NCI-H1436 treated with DMSO at 0.1 percent for 48 hours (cell line): ENCODE measurements around the gene MEIOB.
"Not testable (repeated sequence)": the region's sequence is repeated elsewhere in the genome, so short reads cannot be mapped to it uniquely, and the experiment has no call there.

ENCODE experiments used
- DNase-seq: peaks from one replicate; lab custom pipeline; 2025; lab: John Stamatoyannopoulos, UW

MEIOB gene

DNA sequence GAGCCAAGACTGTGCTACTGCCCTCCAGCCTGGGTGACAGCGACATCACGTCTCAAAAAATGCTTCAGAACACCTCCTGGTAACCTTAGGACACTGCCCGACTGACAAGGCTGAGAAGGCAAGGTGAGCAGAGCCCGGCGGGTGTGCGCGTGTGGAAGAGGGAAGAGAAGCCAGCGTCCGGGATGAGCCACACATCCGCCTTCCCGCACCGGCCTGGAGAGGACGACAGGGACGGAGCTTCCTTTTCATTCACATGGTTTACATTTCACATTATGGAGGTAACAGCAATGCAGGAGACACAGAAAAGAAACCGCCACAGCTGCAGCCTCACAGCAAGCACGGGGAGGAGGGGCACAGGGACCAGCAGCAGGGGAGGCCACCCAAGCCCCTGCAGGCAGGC lies 61.9 kb downstream of the MEIOB start:
- DNase-seq = no peak

DNA sequence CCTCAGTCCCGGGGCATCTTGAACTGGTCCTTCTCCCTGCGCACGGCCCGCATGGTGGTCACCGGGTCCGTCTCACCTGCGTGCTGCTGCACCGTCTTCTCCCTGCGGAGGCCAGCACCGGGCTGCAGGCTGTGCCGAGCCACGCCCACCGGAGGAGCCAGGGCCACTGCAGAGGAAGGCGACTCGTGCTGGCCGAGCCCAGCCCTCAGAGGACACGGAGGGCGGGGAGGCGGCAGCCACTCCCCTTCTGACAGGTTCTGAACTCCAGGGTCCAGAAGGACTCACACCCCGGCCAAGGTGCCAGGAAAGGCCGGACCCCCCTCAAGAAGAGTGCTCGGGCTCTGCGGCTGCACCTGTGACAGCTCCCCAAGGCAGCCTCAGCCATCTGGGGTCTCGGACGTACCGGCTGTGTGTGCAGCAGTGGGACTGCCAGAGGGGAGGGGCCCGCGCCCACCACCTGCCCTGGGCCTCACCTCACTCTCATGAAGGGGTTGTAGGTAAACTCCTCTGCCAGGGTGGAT lies 62.6 kb downstream of the MEIOB start:
- no peak for DNase-seq

DNA sequence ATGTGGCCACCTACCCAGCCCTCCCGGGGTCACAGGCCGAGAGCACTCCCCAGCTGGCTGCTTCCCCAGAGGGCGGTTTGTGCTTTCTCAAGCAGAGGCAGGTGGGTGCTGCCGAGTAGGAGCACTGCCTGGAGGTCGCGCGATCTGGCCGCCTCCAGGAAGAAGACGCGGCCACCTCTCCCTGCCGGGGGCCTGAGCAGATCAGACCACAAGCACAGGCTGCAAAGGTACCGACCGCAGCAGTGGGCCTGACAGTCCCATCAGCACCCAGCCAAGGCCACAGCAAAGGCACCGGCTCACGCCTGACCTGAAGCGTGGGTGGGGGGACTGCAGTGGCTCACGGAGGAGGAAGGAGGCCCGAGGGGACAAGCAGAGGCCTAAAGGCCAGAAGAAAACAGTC lies 63.3 kb downstream of the MEIOB start:
- DNase-seq = no peak

DNA sequence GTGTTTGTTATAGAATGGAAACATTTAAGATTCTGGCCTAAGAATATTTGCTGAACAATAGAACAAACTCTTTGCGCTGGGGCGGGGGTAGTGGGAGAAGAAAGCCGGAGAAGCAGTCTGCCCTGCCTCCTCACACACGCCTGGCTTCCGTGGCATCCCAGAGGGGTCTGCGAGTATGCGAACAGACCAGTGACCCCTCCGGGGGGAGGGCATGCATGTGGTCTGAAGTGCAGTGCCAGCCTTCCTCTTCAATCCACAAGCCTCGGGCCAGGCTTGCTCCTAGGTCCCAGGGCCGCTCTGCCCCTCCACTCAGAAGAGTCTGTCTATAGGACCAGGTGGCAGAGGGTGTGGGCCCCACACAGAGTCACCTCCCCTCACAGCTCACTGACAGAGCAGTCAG lies 64.3 kb downstream of the MEIOB start:
- DNase-seq = no peak

DNA sequence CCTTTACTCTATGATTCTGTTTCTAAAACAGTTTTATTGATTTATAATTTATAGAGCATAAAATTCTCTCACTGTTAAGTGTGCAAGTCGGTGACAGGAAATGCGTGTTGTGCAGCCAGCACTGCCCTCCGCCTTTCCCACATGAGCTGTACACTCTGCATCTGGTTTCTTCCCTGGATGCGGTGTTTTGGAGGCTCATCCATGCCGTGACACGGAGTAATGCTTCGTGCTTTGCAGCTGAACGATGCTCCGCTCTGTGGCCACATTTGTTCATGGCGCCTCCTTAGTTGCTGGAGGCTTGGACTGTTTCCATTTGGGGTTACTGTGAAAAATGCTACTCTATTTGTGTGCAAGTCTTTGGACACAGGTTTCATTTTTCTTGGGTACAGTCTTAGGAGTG lies 71.3 kb downstream of the MEIOB start:
- DNase-seq = no peak

DNA sequence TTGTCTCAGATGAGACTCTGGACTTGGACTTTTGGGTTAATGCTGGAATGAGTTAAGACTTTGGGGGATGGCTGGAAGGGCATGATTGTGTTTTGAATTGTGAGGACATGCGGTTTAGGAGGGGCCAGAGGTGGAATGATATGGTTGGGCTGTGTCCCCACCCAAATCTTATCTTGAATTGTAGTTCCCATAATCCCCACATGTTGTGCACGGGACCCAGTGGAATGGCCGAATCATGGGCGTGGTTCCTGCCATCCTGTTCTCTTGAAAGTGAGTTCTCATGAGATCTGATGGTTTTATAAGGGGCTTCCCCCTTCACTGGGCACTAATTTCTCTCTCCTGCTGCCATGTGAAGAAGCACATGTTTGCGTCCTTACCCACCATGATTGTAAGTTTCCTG lies 72.7 kb downstream of the MEIOB start:
- DNase-seq = not testable (repeated sequence)

DNA sequence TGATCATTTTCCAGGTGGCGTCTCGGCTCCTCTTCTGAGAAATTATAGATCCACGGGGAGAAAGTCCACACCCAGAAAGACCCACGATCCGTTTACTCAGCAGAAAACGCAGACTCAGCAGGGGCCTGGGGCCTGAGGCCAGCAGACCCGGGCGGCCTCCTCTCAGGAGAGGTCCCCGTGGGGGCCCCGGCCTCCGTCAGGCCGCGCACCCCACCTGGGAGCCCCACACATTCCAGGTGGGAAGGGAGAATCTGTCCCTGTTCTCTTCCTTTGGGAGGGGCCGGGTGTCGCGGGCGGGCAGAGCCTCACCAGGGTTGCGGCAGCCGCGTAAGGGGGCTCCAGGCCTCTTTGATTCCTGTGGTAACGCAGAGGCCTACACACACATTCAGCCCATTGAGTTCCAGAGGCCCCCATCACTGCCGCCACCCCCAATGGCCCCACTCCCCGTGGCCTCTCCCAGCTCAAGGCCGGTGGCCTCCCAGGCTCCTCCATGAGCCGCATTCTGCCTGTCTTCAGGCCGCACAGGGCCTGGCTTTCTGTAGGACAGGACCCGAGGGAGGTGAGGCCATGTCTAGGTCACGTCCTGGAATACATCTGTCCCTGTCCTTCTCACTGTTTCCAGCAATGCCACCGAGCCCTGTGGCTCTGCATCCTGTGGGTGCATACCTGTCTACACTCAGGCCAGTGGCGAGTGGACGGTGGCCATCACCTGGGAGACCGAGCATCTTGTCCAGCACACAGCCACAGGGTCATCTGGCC lies 76.9 kb downstream of the MEIOB start:
- DNase-seq = no peak

DNA sequence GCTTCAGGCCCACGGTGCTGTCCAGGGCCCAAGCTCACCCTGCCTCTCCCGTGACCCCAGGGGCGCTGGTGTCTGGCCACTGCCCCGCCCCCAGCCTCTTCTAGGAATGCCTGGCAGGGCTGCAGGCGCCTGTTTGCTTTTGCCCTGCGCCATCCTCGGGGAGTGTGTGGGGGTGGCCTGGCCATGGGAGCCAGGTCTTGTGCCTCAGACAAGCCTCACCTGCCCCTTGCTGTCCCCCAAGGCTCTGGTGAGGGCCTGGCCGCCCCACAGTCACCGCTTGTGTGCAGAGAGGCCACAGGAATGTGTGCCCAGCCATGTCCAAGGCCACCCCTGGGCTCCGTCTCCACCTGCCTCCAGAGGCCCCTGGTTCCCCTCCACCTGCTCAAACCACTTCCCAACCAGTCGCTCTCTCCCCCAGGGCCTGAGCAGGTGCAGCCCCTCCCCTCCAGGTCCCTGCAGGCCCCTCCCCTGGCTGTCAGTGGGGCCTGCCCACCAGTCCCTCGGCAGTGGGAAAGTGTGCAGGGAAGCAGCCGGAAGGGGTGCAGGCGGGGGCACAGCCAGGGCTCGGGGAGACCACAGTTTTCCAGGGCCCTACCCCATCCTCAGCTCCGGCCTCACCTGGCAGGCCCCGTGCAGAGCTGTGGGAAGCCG lies 77.6 kb downstream of the MEIOB start:
- DNase-seq = no peak

DNA sequence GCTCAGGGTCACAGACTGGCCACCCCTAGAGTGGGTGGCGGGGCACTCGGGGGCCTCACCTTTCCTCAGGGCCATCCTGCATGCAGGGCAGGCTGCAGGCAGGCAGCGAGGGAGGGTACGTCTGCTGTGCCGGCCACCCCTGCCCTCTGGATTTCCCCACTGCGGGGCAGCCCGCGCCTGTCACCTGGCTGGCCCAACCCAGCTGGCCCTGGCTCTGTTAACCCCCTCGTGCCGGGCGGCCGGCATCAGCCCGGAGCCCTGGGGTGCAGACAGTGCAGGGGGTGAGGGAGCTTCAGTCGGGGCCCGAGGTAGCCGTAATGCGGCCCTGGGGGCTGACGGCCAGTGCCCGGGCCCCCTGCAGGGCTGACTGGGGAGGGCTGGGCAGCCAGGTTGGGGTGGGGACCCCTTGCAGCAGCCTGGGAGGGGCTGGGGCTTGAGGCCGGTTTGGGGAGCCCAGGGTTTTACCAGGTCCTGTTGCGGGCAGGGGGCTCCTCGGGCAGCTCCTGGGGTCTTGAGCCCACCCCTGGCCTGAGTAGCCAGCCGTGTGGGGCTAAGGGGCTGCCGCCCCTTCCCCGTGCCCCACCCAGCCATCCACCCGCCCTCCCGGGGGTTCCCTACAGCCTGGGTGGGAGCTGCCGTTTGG lies 78.3 kb downstream of the MEIOB start, which contains the start of gene IGFALS:
Gene IGFALS (minus strand): TSS at position 128 of the 643 bp plus-strand sequence. CDS start 53 bp downstream, at position 75.
- DNase-seq = no peak

DNA sequence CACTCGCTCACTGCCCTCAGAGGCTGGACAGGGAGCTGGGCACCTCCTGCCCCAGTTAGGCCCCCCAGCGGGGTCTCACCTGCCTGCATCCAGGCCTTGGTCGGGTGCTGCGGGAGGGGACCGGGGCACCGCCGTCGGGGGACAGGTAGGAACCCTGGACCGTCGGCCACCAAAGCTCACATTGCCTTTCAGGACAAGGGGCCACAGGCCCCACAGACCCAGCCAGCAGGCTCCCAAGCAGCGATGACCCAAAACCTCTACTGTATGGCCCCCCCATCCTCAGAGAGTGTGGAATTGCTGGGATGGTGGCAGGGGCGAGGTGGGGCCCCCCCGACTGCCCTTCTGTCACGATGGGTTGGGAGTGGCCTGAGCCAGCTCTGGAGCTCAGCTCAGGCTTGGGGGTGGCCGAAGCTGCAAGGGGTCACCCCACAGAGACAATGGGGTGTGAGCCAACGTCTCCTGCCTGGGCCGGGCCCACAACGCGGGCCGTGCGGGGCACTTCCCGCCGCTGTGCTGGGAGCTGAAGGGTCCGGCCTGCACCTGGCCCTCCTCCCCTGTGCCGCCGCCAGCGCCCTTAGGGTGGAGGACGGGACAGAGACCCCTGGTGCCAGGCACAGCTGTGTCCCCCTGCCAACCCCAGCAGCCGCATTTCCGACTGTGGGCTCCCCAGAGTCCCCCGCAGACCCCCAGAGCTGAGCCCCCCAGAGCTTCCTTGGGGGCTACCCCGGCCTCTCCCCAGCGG lies 79.0 kb downstream of the MEIOB start:
- no peak for DNase-seq

DNA sequence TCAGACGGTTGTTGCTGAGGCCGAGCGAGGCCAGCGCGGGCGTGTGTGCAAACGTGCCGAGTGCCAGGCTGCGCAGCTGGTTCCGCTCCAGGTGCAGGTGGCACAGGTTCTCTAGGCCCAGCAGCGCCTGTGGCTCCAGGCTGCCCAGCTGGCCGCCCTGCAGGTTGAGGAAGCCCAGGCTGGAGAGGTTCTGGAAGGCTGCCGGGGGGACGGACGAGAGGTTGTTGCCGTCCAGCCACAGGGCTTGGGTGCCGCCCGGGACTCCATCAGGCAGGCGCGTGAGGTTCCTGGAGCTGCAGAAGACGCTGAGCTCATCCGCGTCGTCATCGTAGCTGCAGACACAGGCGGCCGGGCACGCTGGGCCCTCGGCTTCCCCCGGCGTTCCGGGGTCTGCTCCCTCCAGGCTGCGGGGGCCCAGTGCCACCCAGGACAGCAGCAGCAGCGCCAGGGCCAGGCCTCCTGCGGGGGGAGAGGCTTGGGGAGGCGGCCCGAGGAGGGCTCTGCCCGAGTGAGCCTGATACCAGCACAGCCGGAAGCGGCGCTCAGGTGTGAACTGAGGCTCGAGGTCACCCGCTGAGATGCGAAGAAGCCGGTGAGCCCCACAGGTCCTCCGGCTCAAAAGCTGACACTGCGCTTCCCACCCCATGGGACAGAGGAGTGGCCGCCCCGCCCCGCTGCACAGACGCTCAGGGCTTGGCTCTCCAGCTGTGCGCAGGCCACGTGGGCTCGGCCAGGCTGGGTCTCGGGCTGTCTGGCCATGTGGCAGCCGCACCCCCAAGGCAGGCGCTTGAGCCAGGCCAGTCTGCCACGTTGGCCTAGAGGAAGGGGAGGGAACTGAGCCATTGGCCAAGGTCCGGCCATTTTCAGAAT lies 79.8 kb downstream of the MEIOB start:
- no peak for DNase-seq

DNA sequence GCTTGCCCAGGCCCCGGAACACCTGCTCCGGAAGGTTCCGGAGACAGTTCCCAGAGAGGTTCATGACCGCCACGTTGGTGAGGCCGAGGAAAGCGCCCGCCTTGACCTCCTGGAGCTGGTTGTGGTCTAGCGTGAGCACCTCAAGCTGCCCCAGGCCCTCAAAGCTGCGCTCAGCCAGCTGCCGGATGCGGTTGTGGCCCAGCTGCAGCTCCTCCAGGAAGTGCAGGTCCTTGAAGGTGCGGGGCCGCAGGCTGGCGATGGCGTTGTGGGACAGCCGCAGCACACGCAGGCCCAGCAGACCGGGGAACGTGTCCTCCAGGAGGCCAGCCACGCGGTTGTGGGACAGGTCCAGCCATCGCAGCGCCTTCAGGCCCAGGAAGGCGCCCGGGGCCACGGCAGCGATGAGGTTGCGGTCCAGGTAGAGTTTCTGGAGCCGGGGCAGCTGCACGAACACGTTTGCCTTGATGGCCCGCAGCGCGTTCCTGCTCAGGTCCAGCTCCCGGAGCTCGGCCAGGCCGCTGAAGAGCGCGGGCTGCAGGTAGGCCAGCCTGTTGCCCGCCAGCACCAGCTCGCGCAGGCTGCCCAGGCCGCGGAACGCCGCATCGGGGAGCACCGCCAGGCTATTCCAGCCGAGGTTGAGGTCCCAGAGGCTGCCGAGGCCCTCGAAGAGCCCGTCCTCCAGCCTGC lies 80.6 kb downstream of the MEIOB start:
- no peak for DNase-seq

DNA sequence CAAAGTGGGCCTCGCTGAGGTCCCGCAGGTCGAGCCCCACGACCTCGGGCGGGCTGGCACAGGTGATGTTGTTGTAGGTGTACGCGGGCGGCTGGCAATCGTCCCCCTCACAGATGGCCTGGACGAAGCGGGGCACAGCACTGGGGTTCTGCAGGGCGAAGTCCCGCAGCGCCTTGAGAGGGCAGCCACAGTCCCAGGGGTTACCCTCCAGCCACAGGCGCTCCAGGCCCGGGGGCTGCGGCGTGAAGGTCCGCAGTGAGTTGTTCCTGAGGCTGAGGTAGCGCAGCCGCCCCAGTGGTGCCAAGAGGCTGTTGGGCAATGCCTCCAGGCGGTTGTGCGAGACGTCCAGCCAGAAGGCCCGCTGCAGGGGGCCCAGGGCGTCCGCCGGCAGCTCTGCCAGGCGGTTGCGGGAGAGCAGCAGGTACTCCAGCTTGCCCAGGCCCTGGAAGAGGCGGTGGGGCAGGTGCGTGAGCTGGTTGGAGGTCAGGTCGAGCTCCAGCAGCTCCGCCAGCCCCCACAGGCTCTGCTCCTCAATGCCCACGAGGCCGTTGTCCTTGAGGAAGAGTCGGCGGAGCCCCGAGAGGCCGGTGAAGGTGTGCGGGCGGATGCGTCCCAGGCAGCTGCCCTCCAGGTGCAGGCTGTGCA lies 81.2 kb downstream of the MEIOB start:
- no peak for DNase-seq

DNA sequence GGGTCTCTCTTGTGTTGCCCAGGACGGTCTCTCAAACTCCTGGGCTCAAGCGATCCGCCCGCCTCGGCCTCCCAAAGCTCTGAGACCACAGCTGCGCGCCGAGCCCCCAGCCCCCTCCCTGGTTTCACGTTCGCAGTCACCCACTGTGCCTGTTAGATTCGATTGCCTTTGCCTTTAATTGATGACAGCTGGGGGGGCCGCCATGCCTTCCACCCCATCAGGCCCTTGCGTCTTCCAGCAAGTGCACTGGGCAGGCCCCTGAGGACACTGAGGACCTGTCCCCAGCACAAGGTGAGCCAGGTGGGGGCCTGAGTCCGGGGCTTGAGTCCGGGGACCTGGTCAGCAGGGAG lies 81.7 kb downstream of the MEIOB start:
- DNase-seq = no peak

DNA sequence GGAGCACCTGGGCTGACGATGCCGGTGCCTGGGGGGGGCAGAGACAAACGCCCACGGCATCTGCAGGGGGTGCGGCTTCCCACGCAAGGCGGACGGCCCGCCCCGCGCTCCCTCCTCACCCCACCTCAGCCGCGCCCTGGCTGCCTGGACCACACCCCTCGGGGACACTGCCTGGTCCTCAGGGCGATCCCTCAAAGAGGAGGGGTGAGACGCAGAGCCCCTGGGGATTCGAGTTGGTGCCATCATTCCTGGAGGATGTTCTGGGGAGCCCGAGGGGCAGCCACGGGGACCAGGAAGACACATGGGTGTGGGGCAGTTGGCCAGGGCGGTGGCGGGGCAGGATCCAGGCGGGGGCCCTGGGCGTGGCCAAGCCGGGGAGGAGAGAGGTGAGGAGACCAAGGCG lies 82.3 kb downstream of the MEIOB start:
- no peak for DNase-seq

DNA sequence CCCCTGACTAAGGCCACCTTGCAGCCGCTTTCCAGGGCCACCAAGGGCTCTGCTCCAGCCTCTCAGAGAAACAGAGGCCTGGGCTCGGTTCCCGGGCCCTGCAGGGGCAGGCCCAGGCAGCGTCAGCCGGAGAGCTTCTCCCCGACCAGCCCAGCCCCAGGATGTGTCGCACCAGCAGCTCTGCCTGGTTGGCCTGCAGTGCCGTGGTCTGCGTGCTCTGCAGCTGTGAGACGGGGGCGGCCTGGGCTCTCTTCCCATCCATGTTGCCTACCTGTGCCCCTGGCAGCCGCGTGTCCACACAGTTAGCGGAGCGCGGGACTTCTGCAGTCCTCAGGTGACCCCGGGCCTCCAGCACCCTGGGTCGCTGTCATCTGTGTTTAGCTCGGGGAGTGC lies 83.3 kb downstream of the MEIOB start:
- DNase-seq = no peak

DNA sequence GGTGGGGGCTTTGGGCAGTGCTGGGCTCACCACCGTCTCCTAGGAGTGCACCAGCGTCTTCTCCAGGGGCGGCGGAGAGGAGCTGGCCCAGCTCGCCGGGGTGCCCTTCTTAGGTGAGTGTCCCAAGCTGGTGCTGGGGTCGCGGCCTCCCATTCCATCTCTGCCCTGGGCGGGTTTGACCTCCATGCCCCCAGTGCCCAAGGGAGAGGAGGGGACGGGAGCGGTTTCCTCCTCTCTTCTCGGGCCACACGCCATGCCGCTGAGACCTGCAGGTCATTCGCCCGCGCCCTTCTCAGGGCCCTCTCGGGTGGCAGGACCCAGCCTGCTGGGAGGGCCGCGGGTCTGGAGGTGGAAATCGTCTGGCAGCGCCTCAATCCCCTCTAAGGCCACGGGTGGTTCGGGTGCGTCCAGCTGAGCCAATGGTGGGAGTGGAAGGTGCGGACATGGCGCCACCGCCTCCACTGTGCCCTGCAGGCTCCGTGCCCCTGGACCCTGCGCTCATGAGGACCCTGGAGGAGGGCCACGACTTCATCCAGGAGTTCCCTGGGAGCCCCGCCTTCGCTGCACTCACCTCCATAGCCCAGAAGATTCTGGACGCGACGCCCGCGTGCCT lies 83.8 kb downstream of the MEIOB start:
- DNase-seq = no peak

DNA sequence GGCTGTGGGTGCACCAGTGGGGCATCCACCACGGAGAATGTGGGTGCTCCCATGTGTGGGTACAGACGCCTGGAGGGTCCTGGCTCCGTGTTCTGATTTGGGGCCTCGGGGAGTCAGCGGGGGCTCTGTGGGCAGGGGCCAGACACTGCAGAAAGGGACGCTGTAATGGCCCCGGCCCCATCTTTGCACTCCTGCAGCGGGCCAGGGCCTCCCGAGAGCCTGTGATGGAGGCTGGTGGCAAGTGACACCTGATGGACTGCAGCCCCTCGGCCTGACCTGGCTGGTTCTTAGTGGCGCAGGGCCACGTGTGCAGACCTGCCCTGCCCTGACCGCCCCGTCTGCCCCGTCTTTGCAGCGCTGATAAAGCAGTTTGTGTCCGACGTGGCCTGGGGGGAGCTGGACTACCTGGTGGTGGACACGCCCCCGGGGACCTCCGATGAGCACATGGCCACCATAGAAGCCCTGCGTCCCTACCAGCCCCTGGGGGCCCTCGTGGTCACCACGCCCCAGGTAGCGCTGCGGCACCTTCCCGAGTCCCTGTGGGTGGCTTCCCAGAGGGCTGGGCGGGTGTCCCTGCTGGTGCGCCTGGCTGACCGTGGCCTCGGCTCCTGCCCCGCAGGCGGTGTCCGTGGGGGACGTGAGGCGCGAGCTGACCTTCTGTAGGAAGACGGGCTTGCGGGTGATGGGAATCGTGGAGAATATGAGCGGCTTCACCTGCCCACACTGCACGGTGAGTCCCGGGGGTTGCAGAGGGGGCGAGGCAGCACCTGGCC lies 84.5 kb downstream of the MEIOB start:
- DNase-seq = no peak

DNA sequence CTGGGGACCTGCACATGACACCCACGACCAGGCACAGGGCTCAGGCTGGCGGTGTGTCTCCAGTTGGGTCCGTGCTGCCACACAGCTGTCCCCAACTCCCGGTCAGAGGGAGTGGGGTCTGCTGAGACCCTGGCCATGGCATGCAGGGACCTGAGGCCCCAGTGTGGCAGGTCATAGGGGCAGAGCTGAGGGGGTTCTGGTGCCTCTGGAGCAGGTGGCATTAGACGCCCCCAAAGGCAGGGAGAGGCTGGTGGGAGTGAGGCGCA lies 85.0 kb downstream of the MEIOB start:
- no peak for DNase-seq
